ENCODE measurements around the gene HDGFL1. TPM values are rescaled to one million over a fixed set of nuclear protein-coding genes. Genes with fewer than 3 reads are reported as not detected.

The HDGFL1 gene
- total and polyA plus RNA-seq, 2 donors (not counting 1 experiment from before 2014, with no cell fraction given) = not detected

DNA sequence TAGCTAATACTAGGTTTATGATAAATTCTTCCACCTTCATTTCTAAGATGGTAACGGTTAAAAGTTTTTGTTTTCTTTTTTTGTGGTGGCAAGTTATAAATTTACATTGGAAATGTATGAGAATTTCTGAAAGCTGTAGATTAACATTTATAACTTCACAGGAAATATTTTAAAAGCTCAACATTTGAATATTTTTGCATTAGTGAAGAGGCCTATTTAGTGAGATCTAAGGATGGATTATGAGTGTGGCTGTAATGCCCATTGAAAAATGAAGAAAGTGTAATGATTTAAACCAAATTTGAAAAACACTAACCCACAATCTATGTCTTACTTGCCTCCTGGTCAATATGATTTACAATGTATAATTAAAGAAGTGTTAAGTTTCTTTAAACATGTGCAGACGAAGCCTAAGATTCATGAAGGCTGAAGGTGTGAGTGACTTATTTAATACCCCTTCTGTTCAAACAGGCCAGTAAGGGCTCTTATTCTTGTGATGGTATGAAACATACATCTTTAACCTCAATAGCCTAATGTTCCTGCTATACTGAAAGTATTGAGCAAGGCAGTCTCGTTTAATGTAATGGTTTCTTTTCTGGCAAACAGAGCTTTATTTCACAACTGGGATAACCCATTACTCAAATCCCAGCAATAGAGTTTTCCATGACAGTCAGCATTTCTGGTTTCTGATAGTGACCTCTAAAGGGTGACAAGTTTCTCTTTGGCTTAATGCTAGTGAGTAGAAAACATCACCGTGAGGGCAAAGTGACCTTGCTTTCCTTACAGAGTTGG, 13.2 kb downstream of the HDGFL1 start:
- Histone ChIP-seq H3K4me1 (ENCODE audit: control insufficient read depth, extremely low read depth, insufficient read depth, low read length) (no peaks in the 10 kb centered on the region), H3K4me2 (ENCODE audit: extremely low read depth, insufficient read depth, low read length) (no peak overlapping the region), H3K4me3 (replicated peaks in 1 of 4; ENCODE audit: control extremely low read depth in 1 of 4, insufficient read depth in 1 of 4, low read depth in 3 of 4, low read length in 4 of 4) (no peak overlapping the region), H3K36me3 (ENCODE audit: control insufficient read depth, insufficient read depth, low read length) (no peaks in the 10 kb centered on the region), H3K79me2 (ENCODE audit: control insufficient read depth, insufficient read depth, low read length) (no peaks in the 10 kb centered on the region), H3K9me3 (ENCODE audit: control insufficient read depth, insufficient read depth, low read depth, low read length) (no peaks in the 10 kb centered on the region), H3K27ac (ENCODE audit: insufficient read depth, low read length) (no peak overlapping the region), H3K9ac (ENCODE audit: insufficient read depth, low read length) (no peak overlapping the region), H2AFZ (ENCODE audit: low read length) (no peak overlapping the region), H3K27me3 (ENCODE audit: control insufficient read depth, insufficient read depth, low read length) (no peaks in the 10 kb centered on the region), H4K20me1 (ENCODE audit: control insufficient read depth, extremely low read depth, insufficient read depth, low read length) (no peaks in the 10 kb centered on the region)
- TF ChIP-seq EZH2 (IDR thresholded peaks at IDR 0.05; ENCODE audit: low read length, missing control alignments) = no peak
- TF ChIP-seq, protein P1, sequence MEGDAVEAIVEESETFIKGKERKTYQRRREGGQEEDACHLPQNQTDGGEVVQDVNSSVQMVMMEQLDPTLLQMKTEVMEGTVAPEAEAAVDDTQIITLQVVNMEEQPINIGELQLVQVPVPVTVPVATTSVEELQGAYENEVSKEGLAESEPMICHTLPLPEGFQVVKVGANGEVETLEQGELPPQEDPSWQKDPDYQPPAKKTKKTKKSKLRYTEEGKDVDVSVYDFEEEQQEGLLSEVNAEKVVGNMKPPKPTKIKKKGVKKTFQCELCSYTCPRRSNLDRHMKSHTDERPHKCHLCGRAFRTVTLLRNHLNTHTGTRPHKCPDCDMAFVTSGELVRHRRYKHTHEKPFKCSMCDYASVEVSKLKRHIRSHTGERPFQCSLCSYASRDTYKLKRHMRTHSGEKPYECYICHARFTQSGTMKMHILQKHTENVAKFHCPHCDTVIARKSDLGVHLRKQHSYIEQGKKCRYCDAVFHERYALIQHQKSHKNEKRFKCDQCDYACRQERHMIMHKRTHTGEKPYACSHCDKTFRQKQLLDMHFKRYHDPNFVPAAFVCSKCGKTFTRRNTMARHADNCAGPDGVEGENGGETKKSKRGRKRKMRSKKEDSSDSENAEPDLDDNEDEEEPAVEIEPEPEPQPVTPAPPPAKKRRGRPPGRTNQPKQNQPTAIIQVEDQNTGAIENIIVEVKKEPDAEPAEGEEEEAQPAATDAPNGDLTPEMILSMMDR (conservative IDR thresholded peaks at IDR 0.05 in 1 of 2, IDR thresholded peaks at IDR 0.05 in 1 of 2; ENCODE audit: low read depth in 1 of 2, low read length in 2 of 2) = no peak
- DNase-seq (ENCODE audit: low read depth in 2 of 2) = peak in 1 of 2 donors; percentile 87

DNA sequence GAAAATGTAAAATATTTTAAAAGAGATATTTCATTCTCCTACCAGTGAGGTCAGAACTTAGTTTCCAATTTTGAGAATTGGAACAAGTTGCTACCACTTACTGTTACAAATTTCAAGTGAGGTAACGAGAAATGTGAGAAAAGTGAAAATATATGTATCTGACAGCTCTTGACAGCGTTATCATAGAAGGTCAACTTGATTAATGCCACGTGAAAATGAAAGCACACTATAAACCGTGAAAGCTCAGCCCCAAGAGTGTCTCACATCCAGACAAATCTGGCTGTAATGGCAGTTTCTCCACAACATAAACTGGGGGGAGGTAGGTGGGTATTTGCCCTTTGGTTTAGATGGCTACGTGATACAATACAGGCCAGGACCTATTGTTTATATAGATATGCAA, 13.9 kb downstream of the HDGFL1 start:
- Histone ChIP-seq H3K27ac (ENCODE audit: insufficient read depth, low read length) (no peak overlapping the region), H3K79me2 (ENCODE audit: control insufficient read depth, insufficient read depth, low read length) (no peaks in the 10 kb centered on the region), H3K4me2 (ENCODE audit: extremely low read depth, insufficient read depth, low read length) (no peak overlapping the region), H3K4me3 (replicated peaks in 1 of 4; ENCODE audit: control extremely low read depth in 1 of 4, insufficient read depth in 1 of 4, low read depth in 3 of 4, low read length in 4 of 4) (no peak overlapping the region), H3K9ac (ENCODE audit: insufficient read depth, low read length) (no peak overlapping the region), H3K9me3 (ENCODE audit: control insufficient read depth, insufficient read depth, low read depth, low read length) (no peaks in the 10 kb centered on the region), H4K20me1 (ENCODE audit: control insufficient read depth, extremely low read depth, insufficient read depth, low read length) (no peaks in the 10 kb centered on the region), H3K27me3 (ENCODE audit: control insufficient read depth, insufficient read depth, low read length) (no peaks in the 10 kb centered on the region), H3K36me3 (ENCODE audit: control insufficient read depth, insufficient read depth, low read length) (no peaks in the 10 kb centered on the region), H2AFZ (ENCODE audit: low read length) (no peak overlapping the region), H3K4me1 (ENCODE audit: control insufficient read depth, extremely low read depth, insufficient read depth, low read length) (no peaks in the 10 kb centered on the region)
- TF ChIP-seq EZH2 (IDR thresholded peaks at IDR 0.05; ENCODE audit: low read length, missing control alignments) = no peak
- DNase-seq (ENCODE audit: low read depth in 2 of 2) = no peak

DNA sequence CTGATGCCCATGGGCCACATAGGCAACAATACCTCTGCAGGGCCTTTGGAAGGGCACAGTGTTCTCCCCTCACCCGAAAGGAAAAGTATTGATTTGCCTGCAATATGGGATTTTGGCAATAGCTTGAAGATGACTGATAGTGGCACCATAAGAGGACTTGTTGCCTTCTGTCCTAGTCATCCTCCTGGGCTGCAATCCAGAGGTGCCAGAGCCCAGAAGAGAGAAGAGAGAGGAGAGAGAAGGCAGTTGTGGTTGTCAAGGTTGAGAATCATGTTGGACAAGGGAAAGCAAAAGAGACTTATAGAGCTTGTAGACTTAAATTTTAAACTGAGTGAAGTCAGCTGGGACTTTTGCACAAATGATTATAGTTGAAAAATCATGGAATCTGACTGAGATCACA, 14.6 kb downstream of the HDGFL1 start:
- no peak overlapping the region for H2AFZ ChIP-seq (ENCODE audit: low read length)
- H3K79me2 ChIP-seq (ENCODE audit: control insufficient read depth, insufficient read depth, low read length) = no peaks in the 10 kb centered on the region
- no peaks in the 10 kb centered on the region for H3K9me3 ChIP-seq (ENCODE audit: control insufficient read depth, insufficient read depth, low read depth, low read length)
- H3K4me2 ChIP-seq (ENCODE audit: extremely low read depth, insufficient read depth, low read length) = no peak overlapping the region
- H3K27me3 ChIP-seq (ENCODE audit: control insufficient read depth, insufficient read depth, low read length) = no peaks in the 10 kb centered on the region
- DNase-seq (ENCODE audit: low read depth in 2 of 2) = no peak
- no peak overlapping the region for H3K27ac ChIP-seq (ENCODE audit: insufficient read depth, low read length)
- no peaks in the 10 kb centered on the region for H3K36me3 ChIP-seq (ENCODE audit: control insufficient read depth, insufficient read depth, low read length)
- H3K4me1 ChIP-seq (ENCODE audit: control insufficient read depth, extremely low read depth, insufficient read depth, low read length) = no peaks in the 10 kb centered on the region
- no peaks in the 10 kb centered on the region for H4K20me1 ChIP-seq (ENCODE audit: control insufficient read depth, extremely low read depth, insufficient read depth, low read length)
- H3K4me3 ChIP-seq (replicated peaks in 1 of 4; ENCODE audit: control extremely low read depth in 1 of 4, insufficient read depth in 1 of 4, low read depth in 3 of 4, low read length in 4 of 4) = no peak overlapping the region
- no peak for TF ChIP-seq EZH2 (IDR thresholded peaks at IDR 0.05; ENCODE audit: low read length, missing control alignments)
- TF ChIP-seq, protein P1 (conservative IDR thresholded peaks at IDR 0.05 in 1 of 2, IDR thresholded peaks at IDR 0.05 in 1 of 2; ENCODE audit: low read depth in 1 of 2, low read length in 2 of 2) = no peak
- H3K9ac ChIP-seq (ENCODE audit: insufficient read depth, low read length) = no peak overlapping the region

Measured in fibroblast of lung (primary cell).